Measurements from ENCODE around the gene RIPK1. TPM values are rescaled to one million over a fixed set of nuclear protein-coding genes. Genes with fewer than 3 reads are reported as not detected.

Gene RIPK1
- total RNA-seq, 5 donors from 2014 or later (not counting 1 experiment from before 2014, with no cell fraction given), result 22.5 to 33.8 (median 31.7) TPM

DNA sequence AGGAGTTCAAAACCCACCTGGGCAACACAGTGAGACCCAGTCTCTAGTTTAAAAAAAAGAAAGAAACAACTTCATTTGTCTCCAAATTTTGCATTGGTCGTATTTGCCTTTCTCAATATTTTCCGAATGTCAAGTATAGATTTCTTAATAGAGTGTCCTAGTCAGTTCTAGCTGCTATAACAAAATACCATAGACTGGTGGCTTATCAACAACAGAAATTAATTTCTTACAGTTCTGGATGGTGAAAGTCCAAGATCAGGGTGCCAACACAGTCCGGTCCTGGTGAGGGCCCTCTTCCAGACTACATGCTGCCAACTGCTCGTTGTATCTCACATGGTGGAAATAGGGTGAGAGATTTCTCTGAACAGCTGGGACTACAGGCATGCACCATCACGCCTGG, 34.6 kb upstream of the RIPK1 start:
- H3K36me3 Mint-ChIP-seq, result no peaks in the 10 kb centered on the region
- Histone ChIP-seq H3K4me1 (ENCODE audit: control insufficient read depth in 1 of 2, extremely low read depth in 1 of 2, insufficient read depth in 2 of 2, low read length in 2 of 2) (peaks cover 0 to under 1% of the 10 kb centered on the region in 2 experiments), H3K36me3 (ENCODE audit: control insufficient read depth in 2 of 2, extremely low read depth in 1 of 2, insufficient read depth in 1 of 2, low read length in 1 of 2) (no peaks in the 10 kb centered on the region), H3K27me3 (replicated peaks in 1 of 2; ENCODE audit: control insufficient read depth in 2 of 2, extremely low read depth in 1 of 2, insufficient read depth in 2 of 2, low read length in 1 of 2) (no peaks in the 10 kb centered on the region), H3K9me3 (no peaks in the 10 kb centered on the region), H3K27ac (ENCODE audit: low read length) (no peak overlapping the region), H3K4me3 (ENCODE audit: control insufficient read depth in 1 of 2, extremely low read depth in 1 of 2, low read length in 1 of 2) (no peak overlapping the region)
- ATAC-seq (replicated peaks in 1 of 4) (no peak), DNase-seq (no peak)
- H3K4me3 Mint-ChIP-seq, result no peak overlapping the region
- peaks cover 0 to 5% (median 3%) of the 10 kb centered on the region in 3 donors for H3K4me1 Mint-ChIP-seq
- ChIA-PET CTCF (no interaction called here), POLR2A (no interaction called here)
- peaks cover 0 to 8% (median 0%) of the 10 kb centered on the region in 3 donors for H3K9me3 Mint-ChIP-seq
- H3K27ac Mint-ChIP-seq, result no peak overlapping the region
- H3K27me3 Mint-ChIP-seq, result peaks cover 0 to 4% of the 10 kb centered on the region in 2 donors
- WGBS (ENCODE audit: insufficient coverage), result 95% methylated on average over 3 of the region's 5 CpGs

DNA sequence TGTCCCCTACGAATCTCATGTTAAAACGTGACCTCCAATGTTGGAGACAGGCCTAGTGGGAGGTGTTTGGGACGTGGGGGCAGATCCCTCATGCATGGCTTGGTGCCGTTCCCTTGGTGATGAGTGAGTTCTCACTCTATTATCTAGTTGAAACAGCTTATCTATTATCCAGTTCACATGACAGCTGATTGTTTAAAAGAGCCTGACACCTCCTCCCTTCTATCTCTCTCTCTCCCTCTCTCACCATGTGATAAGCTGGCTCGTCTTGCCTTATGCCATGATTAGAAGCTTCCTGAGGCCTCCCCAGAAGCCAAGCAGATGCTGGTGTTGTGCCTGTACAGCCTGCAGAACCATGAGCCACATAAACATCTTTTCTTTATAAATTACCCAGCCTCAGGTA, 32.9 kb upstream of the RIPK1 start:
- 100% methylated on average over 1 of the region's 5 CpGs for WGBS (ENCODE audit: insufficient coverage)

GRCh38 chr6:3036861-3037637, 31.2 kb upstream of the RIPK1 start:
- H3K36me3 ChIP-seq (ENCODE audit: control insufficient read depth in 2 of 2, extremely low read depth in 1 of 2, insufficient read depth in 1 of 2, low read length in 1 of 2), result no peaks in the 10 kb centered on the region
- DNase-seq, result no peak
- no peak overlapping the region for H3K4me3 ChIP-seq (ENCODE audit: control insufficient read depth in 1 of 2, extremely low read depth in 1 of 2, low read length in 1 of 2)
- peaks cover 0 to under 1% (median 0%) of the 10 kb centered on the region in 3 donors for H3K4me1 Mint-ChIP-seq
- peaks cover 0 to 8% (median 0%) of the 10 kb centered on the region in 3 donors for H3K9me3 Mint-ChIP-seq
- CTCF ChIA-PET, result no interaction called here
- H3K27me3 Mint-ChIP-seq, result no peaks in the 10 kb centered on the region
- POLR2A ChIA-PET, result no interaction called here
- H3K27me3 ChIP-seq (replicated peaks in 1 of 2; ENCODE audit: control insufficient read depth in 2 of 2, extremely low read depth in 1 of 2, insufficient read depth in 2 of 2, low read length in 1 of 2), result no peaks in the 10 kb centered on the region
- H3K27ac ChIP-seq (ENCODE audit: low read length), result no peak overlapping the region
- H3K4me1 ChIP-seq (ENCODE audit: control insufficient read depth in 1 of 2, extremely low read depth in 1 of 2, insufficient read depth in 2 of 2, low read length in 2 of 2), result no peaks in the 10 kb centered on the region
- no peak overlapping the region for H3K27ac Mint-ChIP-seq
- no peaks in the 10 kb centered on the region for H3K9me3 ChIP-seq
- ATAC-seq (replicated peaks in 1 of 4), result no peak
- no peak overlapping the region for H3K4me3 Mint-ChIP-seq
- no peaks in the 10 kb centered on the region for H3K36me3 Mint-ChIP-seq
- 89% methylated on average over 15 of the region's 19 CpGs for WGBS (ENCODE audit: insufficient coverage)

More for the DNA sequence above, 32.9 kb upstream of the RIPK1 start:
- ChIA-PET POLR2A (no interaction called here), CTCF (no interaction called here)
- H3K4me1 Mint-ChIP-seq, result peaks cover 0 to 2% (median 0%) of the 10 kb centered on the region in 3 donors
- peaks cover 0 to 8% (median 0%) of the 10 kb centered on the region in 3 donors for H3K9me3 Mint-ChIP-seq
- no peak overlapping the region for H3K4me3 Mint-ChIP-seq
- H3K9me3 ChIP-seq, result no peaks in the 10 kb centered on the region
- H3K27ac ChIP-seq (ENCODE audit: low read length), result no peak overlapping the region
- H3K27ac Mint-ChIP-seq, result no peak overlapping the region
- ATAC-seq (replicated peaks in 1 of 4), result no peak
- H3K36me3 ChIP-seq (ENCODE audit: control insufficient read depth in 2 of 2, extremely low read depth in 1 of 2, insufficient read depth in 1 of 2, low read length in 1 of 2), result no peaks in the 10 kb centered on the region
- H3K27me3 Mint-ChIP-seq, result peaks cover 0 to 4% of the 10 kb centered on the region in 2 donors
- H3K36me3 Mint-ChIP-seq, result no peaks in the 10 kb centered on the region
- no peak for DNase-seq
- H3K4me1 ChIP-seq (ENCODE audit: control insufficient read depth in 1 of 2, extremely low read depth in 1 of 2, insufficient read depth in 2 of 2, low read length in 2 of 2), result no peaks in the 10 kb centered on the region
- H3K27me3 ChIP-seq (replicated peaks in 1 of 2; ENCODE audit: control insufficient read depth in 2 of 2, extremely low read depth in 1 of 2, insufficient read depth in 2 of 2, low read length in 1 of 2), result no peaks in the 10 kb centered on the region
- no peak overlapping the region for H3K4me3 ChIP-seq (ENCODE audit: control insufficient read depth in 1 of 2, extremely low read depth in 1 of 2, low read length in 1 of 2)

DNA sequence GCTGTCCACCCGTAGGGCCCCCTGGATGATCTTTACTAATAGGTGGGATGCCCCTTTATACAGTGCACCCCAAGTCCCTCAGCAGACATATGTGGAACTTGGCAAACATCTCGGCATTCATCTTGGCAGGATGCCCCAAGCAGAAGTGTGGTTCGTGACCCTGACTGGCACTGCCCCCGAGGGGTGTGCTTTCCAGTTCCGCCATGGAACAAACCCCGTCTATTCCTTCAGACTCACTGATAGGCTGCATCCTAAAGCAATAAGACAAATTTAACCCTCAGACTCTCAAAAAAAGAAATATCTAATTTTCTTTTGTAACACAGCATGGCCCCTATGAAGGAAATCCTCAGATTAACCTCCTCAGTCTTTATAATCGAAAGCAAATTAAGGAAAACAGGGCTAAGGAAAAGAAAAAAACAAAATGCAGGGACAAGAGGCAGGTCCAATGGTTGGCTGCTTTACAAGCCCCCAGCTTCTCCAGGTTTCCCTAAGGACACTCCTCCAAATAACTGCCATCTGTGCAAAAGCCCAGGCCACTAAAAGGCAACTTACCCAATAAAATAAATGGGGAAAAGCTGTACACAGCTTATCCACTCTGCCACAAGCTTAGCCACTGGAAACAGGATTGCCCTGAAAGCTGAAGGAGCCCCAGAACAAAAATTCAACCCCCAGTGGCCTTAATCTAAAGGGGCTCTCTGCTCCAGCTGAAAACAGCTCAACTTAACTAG, 30.5 kb upstream of the RIPK1 start:
- H3K4me3 ChIP-seq (ENCODE audit: control insufficient read depth in 1 of 2, extremely low read depth in 1 of 2, low read length in 1 of 2), result no peak overlapping the region
- POLR2A ChIA-PET, result no interaction called here
- H3K27me3 ChIP-seq (replicated peaks in 1 of 2; ENCODE audit: control insufficient read depth in 2 of 2, extremely low read depth in 1 of 2, insufficient read depth in 2 of 2, low read length in 1 of 2), result no peaks in the 10 kb centered on the region
- WGBS (ENCODE audit: insufficient coverage), result 95% methylated on average over 5 of the region's 7 CpGs
- H3K4me1 ChIP-seq (ENCODE audit: control insufficient read depth in 1 of 2, extremely low read depth in 1 of 2, insufficient read depth in 2 of 2, low read length in 2 of 2), result no peaks in the 10 kb centered on the region
- no peaks in the 10 kb centered on the region for H3K9me3 ChIP-seq
- no peaks in the 10 kb centered on the region for H3K27me3 Mint-ChIP-seq
- ATAC-seq (replicated peaks in 1 of 4), result no peak
- no peak overlapping the region for H3K27ac ChIP-seq (ENCODE audit: low read length)
- peaks cover 0 to 8% (median 0%) of the 10 kb centered on the region in 3 donors for H3K9me3 Mint-ChIP-seq
- CTCF ChIA-PET, result interaction anchor here in 1 of 2 donors (1.7 kb wide), 1 partner anchor 11 kb away, joined by 4 read pairs; no protein-coding TSS in a partner anchor
- no peak overlapping the region for H3K27ac Mint-ChIP-seq
- H3K36me3 Mint-ChIP-seq, result no peaks in the 10 kb centered on the region
- DNase-seq, result no peak
- no peaks in the 10 kb centered on the region for H3K36me3 ChIP-seq (ENCODE audit: control insufficient read depth in 2 of 2, extremely low read depth in 1 of 2, insufficient read depth in 1 of 2, low read length in 1 of 2)
- no peak overlapping the region for H3K4me3 Mint-ChIP-seq
- no peaks in the 10 kb centered on the region for H3K4me1 Mint-ChIP-seq

DNA sequence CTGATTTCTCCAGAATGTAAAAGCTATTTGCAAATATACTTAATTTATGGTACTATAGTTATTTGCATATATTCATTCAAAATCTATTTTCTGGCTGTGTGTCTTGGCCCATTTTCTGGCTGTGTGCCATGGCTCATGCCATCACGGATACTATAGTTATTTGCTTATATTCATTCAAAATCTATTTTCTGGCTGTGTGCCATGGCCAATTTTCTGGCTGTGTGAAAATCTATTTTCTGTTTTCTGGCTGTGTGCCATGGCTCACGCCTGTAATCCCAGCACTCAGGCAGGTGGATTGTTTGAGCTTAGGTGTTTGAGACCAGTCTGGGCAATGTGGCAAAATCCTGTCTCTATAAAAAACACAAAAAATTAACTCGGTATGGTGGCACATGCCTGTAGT, 28.9 kb upstream of the RIPK1 start:
- no peaks in the 10 kb centered on the region for H3K27me3 Mint-ChIP-seq
- ChIA-PET POLR2A (interaction anchor here in 1 of 2 donors (0.6 to 0.8 kb wide), 3 partner anchors 13 to 57 kb away, joined by 3 to 7 read pairs (median 6); no protein-coding TSS in a partner anchor), CTCF (interaction anchor here (0.8 to 1.7 kb wide), 6 partner anchors 10 to 229 kb away, joined by 3 to 11 read pairs (median 4); partner anchors contain the start of gene NQO2 (in 1 of the 2))
- Histone ChIP-seq H3K36me3 (ENCODE audit: control insufficient read depth in 2 of 2, extremely low read depth in 1 of 2, insufficient read depth in 1 of 2, low read length in 1 of 2) (no peaks in the 10 kb centered on the region), H3K27ac (ENCODE audit: low read length) (no peak overlapping the region), H3K4me3 (ENCODE audit: control insufficient read depth in 1 of 2, extremely low read depth in 1 of 2, low read length in 1 of 2) (no peak overlapping the region), H3K4me1 (ENCODE audit: control insufficient read depth in 1 of 2, extremely low read depth in 1 of 2, insufficient read depth in 2 of 2, low read length in 2 of 2) (no peaks in the 10 kb centered on the region), H3K27me3 (replicated peaks in 1 of 2; ENCODE audit: control insufficient read depth in 2 of 2, extremely low read depth in 1 of 2, insufficient read depth in 2 of 2, low read length in 1 of 2) (no peaks in the 10 kb centered on the region), H3K9me3 (no peaks in the 10 kb centered on the region)
- no peaks in the 10 kb centered on the region for H3K4me1 Mint-ChIP-seq
- no peaks in the 10 kb centered on the region for H3K36me3 Mint-ChIP-seq
- DNase-seq (no peak), ATAC-seq (replicated peaks in 1 of 4) (no peak)
- WGBS (ENCODE audit: insufficient coverage), result no CpG with 5 or more reads among the region's 3 CpGs
- H3K9me3 Mint-ChIP-seq, result peaks cover 0 to 8% (median 0%) of the 10 kb centered on the region in 3 donors
- H3K4me3 Mint-ChIP-seq, result no peak overlapping the region
- no peak overlapping the region for H3K27ac Mint-ChIP-seq

GRCh38 chr6:3041147-3041546, 27.1 kb upstream of the RIPK1 start:
- H3K27me3 Mint-ChIP-seq, result no peaks in the 10 kb centered on the region
- no peaks in the 10 kb centered on the region for H3K4me1 ChIP-seq (ENCODE audit: control insufficient read depth in 1 of 2, extremely low read depth in 1 of 2, insufficient read depth in 2 of 2, low read length in 2 of 2)
- WGBS (ENCODE audit: insufficient coverage), result 100% methylated on average over 2 of the region's 3 CpGs
- H3K4me3 ChIP-seq (ENCODE audit: control insufficient read depth in 1 of 2, extremely low read depth in 1 of 2, low read length in 1 of 2), result no peak overlapping the region
- no peak overlapping the region for H3K27ac Mint-ChIP-seq
- no peak overlapping the region for H3K4me3 Mint-ChIP-seq
- H3K4me1 Mint-ChIP-seq, result peaks cover 0 to under 1% (median 0%) of the 10 kb centered on the region in 3 donors
- no peaks in the 10 kb centered on the region for H3K36me3 ChIP-seq (ENCODE audit: control insufficient read depth in 2 of 2, extremely low read depth in 1 of 2, insufficient read depth in 1 of 2, low read length in 1 of 2)
- peaks cover 0 to 1% (median 0%) of the 10 kb centered on the region in 3 donors for H3K9me3 Mint-ChIP-seq
- DNase-seq, result no peak
- H3K27ac ChIP-seq (ENCODE audit: low read length), result no peak overlapping the region
- POLR2A ChIA-PET, result no interaction called here
- H3K36me3 Mint-ChIP-seq, result no peaks in the 10 kb centered on the region
- CTCF ChIA-PET, result no interaction called here
- H3K27me3 ChIP-seq (replicated peaks in 1 of 2; ENCODE audit: control insufficient read depth in 2 of 2, extremely low read depth in 1 of 2, insufficient read depth in 2 of 2, low read length in 1 of 2), result no peaks in the 10 kb centered on the region
- ATAC-seq (replicated peaks in 1 of 4), result no peak
- H3K9me3 ChIP-seq, result no peaks in the 10 kb centered on the region
